Upper lobe of right lung (tissue), 1 donor: Measurements from ENCODE around the gene KCNJ4. TPM values are rescaled to one million over a fixed set of nuclear protein-coding genes. Genes with fewer than 3 reads are reported as not detected.
A peak's percentile ranks its signal among the peaks of the same experiment; 100 is the strongest.

ENCODE experiments used
- ATAC-seq: fragments of 200-7000 bp; cut with Tn5 transposase; one replicate; pipeline ENCODE4 v1.9.1; 2020; ENCODE audit warnings: mild to moderate bottlenecking, moderate library complexity
- DNase-seq: peaks from one replicate; pipeline ENCODE4 v3.0.0-alpha.2; 2020
- H3K27ac ChIP-seq: fragments of 200-600 bp; one replicate; pipeline ENCODE4 v1.8.0; 2022
- H3K27me3 ChIP-seq: fragments of 200-600 bp; one replicate; pipeline ENCODE4 v1.8.0; 2022; ENCODE audit warnings: mild to moderate bottlenecking
- H3K36me3 ChIP-seq: fragments of 200-600 bp; one replicate; pipeline ENCODE4 v1.8.0; 2022
- H3K4me1 ChIP-seq: fragments of 200-600 bp; one replicate; pipeline ENCODE4 v1.8.0; 2022
- H3K4me3 ChIP-seq: fragments of 200-600 bp; one replicate; pipeline ENCODE4 v1.8.0; 2022; ENCODE audit warnings: mild to moderate bottlenecking
- H3K9me3 ChIP-seq: fragments of 200-600 bp; one replicate; pipeline ENCODE4 v1.8.0; 2022
- CTCF ChIP-seq: fragments of 200-600 bp; IDR thresholded peaks from one replicate; pipeline ENCODE4 v1.8.0; 2022; ENCODE audit warnings: antibody characterized with exemption
- intact Hi-C: fragments of 100-400 bp; cut with DNase I; formaldehyde crosslinking; loops from one replicate; pipeline ENCODE4 v1.11.0; 2022
- total RNA-seq: library from RNA; stranded (reverse); fragmentation: NEBNext Ultra II Directional; extraction: Animal tissue kit (Norgen Biotek cat#: 25700); gene quantifications from one replicate; pipeline ENCODE4 v1.2.1, GENCODE V29; 2021
- donor health status: DM: no; HTN: yes; CAD: no; lungs with severe emphysema.

The KCNJ4 gene
- total RNA-seq, 1 donor from 2014 or later = not detected

GRCh38 chr22:38431266-38432010, 23.6 kb downstream of the KCNJ4 start:
- ATAC-seq = peak; percentile 7
- Histone ChIP-seq H3K9me3 (no peaks in the 10 kb centered on the region), H3K27ac (no peak overlapping the region), H3K27me3 (no peaks in the 10 kb centered on the region), H3K36me3 (no peaks in the 10 kb centered on the region), H3K4me3 (no peak overlapping the region), H3K4me1 (no peaks in the 10 kb centered on the region)
- no peak for DNase-seq
- intact Hi-C loops = no loop called here
- TF ChIP-seq CTCF = no peak

GRCh38 chr22:38429499-38430068, 25.4 kb downstream of the KCNJ4 start:
- no peak for TF ChIP-seq CTCF
- no peak for DNase-seq

GRCh38 chr22:38428714-38429113, 26.3 kb downstream of the KCNJ4 start:
- Histone ChIP-seq H3K36me3 (no peaks in the 10 kb centered on the region), H3K4me1 (no peaks in the 10 kb centered on the region), H3K4me3 (no peak overlapping the region), H3K9me3 (no peaks in the 10 kb centered on the region), H3K27me3 (no peaks in the 10 kb centered on the region), H3K27ac (no peak overlapping the region)
- DNase-seq = no peak
- intact Hi-C loops = no loop called here
- no peak for TF ChIP-seq CTCF
- no peak for ATAC-seq

More at GRCh38 chr22:38429499-38430068, 25.4 kb downstream of the KCNJ4 start:
- Histone ChIP-seq H3K27me3 (no peaks in the 10 kb centered on the region), H3K9me3 (no peaks in the 10 kb centered on the region), H3K4me3 (no peak overlapping the region), H3K4me1 (no peaks in the 10 kb centered on the region), H3K36me3 (no peaks in the 10 kb centered on the region), H3K27ac (no peak overlapping the region)
- intact Hi-C loops = no loop called here
- no peak for ATAC-seq

- H3K4me3 ChIP-seq = no peak overlapping the region
- no peaks in the 10 kb centered on the region for H3K36me3 ChIP-seq
- no peaks in the 10 kb centered on the region for H3K4me1 ChIP-seq
- intact Hi-C loops = no loop called here
- no peak overlapping the region for H3K27ac ChIP-seq
- ATAC-seq (no peak), DNase-seq (no peak)
- H3K27me3 ChIP-seq = no peaks in the 10 kb centered on the region
- TF ChIP-seq CTCF = no peak
- no peaks in the 10 kb centered on the region for H3K9me3 ChIP-seq
These were observed 27.1 kb downstream of the KCNJ4 start for GRCh38 chr22:38427940-38428339.

GRCh38 chr22:38427465-38427864, 27.5 kb downstream of the KCNJ4 start:
- H3K27ac ChIP-seq = no peak overlapping the region
- TF ChIP-seq CTCF = no peak
- DNase-seq (no peak), ATAC-seq (no peak)
- H3K9me3 ChIP-seq = no peaks in the 10 kb centered on the region
- no peaks in the 10 kb centered on the region for H3K4me1 ChIP-seq
- no peaks in the 10 kb centered on the region for H3K36me3 ChIP-seq
- H3K4me3 ChIP-seq = no peak overlapping the region
- intact Hi-C loops = no loop called here
- H3K27me3 ChIP-seq = no peaks in the 10 kb centered on the region
